Smooth muscle cell (in vitro differentiated cells): ENCODE measurements around the gene DOCK4. TPM values are rescaled to one million over a fixed set of nuclear protein-coding genes. Genes with fewer than 3 reads are reported as not detected.

Experiments used
- DNase-seq: peaks from one replicate; lab custom pipeline; 2025; ENCODE audit not compliant: unreplicated experiment; lab: John Stamatoyannopoulos, UW
- H2AFZ ChIP-seq: fragments of 200-600 bp; sonication (generic); 2 replicates; pipeline ENCODE4 v1.6.0; 2016; ENCODE audit warnings: antibody characterized with exemption, low read depth, mild to moderate bottlenecking
- H3F3A ChIP-seq: fragments of 200-600 bp; sonication (generic); 2 replicates; pipeline ENCODE4 v1.6.0; 2017; ENCODE audit warnings: antibody characterized with exemption, low read depth
- H3K27ac ChIP-seq: fragments of 200-600 bp; sonication (generic); 2 replicates; pipeline ENCODE4 v1.5.1; 2016; ENCODE audit warnings: low read depth, mild to moderate bottlenecking
- H3K27me3 ChIP-seq: fragments of 200-600 bp; sonication (generic); 2 replicates; pipeline ENCODE4 v1.6.1; 2016; ENCODE audit warnings: low read depth, mild to moderate bottlenecking
- H3K36me3 ChIP-seq: fragments of 200-600 bp; sonication (generic); 2 replicates; pipeline ENCODE4 v1.5.1; 2016; ENCODE audit warnings: low read depth
- H3K4me1 ChIP-seq: fragments of 200-600 bp; sonication (generic); 2 replicates; pipeline ENCODE4 v1.5.1; 2016; ENCODE audit warnings: low read depth
- H3K4me2 ChIP-seq: fragments of 200-600 bp; sonication (generic); 2 replicates; pipeline ENCODE4 v1.6.0; 2016; ENCODE audit warnings: mild to moderate bottlenecking
- H3K4me3 ChIP-seq: fragments of 200-600 bp; sonication (generic); 2 replicates; pipeline ENCODE4 v1.5.1; 2016; ENCODE audit warnings: mild to moderate bottlenecking
- H3K79me2 ChIP-seq: fragments of 200-600 bp; sonication (generic); 2 replicates; pipeline ENCODE4 v1.6.0; 2016; ENCODE audit warnings: low read depth, mild to moderate bottlenecking
- H3K9ac ChIP-seq: fragments of 200-600 bp; sonication (generic); 2 replicates; pipeline ENCODE4 v1.6.0; 2016; ENCODE audit warnings: low read depth
- H3K9me3 ChIP-seq: fragments of 200-600 bp; sonication (generic); replicated peaks from 2 replicates; pipeline ENCODE4 v1.5.1; 2016; ENCODE audit warnings: low read depth
- H4K20me1 ChIP-seq: fragments of 200-600 bp; sonication (generic); 2 replicates; pipeline ENCODE4 v1.6.0; 2016; ENCODE audit warnings: low read depth
- WGBS: methylation state at CpG from one replicate; pipeline ENCODE4 v1.1.7; 2016; ENCODE audit warnings: low lambda C conversion rate; 5-methylcytosine and 5-hydroxymethylcytosine counted together
- polyA plus RNA-seq: library from polyadenylated mRNA; unstranded; fragments of >200 nt; fragmentation: Nextera tagmentation; extraction: Ambion mirVana; gene quantifications from 2 replicates; pipeline ENCODE4 v1.2.1, GENCODE V29; 2016
- total RNA-seq: library from RNA; depleted of rRNA; stranded (reverse); fragments of >200 nt; gene quantifications from 2 replicates; pipeline ENCODE4 v1.2.3, GENCODE V29; 2014
- TF ChIP-seq, protein P1 (sequence below): fragments of 200-600 bp; sonication (generic); IDR thresholded peaks from 2 replicates; pipeline ENCODE4 v1.5.1; 2017; ENCODE audit warnings: borderline replicate concordance, mild to moderate bottlenecking, antibody characterized with exemption; ENCODE audit not compliant: insufficient read depth, poor library complexity, severe bottlenecking

DOCK4 gene
- total and polyA plus RNA-seq, 2 experiments from 2014 or later = 7.4 to 20.5 TPM

DNA sequence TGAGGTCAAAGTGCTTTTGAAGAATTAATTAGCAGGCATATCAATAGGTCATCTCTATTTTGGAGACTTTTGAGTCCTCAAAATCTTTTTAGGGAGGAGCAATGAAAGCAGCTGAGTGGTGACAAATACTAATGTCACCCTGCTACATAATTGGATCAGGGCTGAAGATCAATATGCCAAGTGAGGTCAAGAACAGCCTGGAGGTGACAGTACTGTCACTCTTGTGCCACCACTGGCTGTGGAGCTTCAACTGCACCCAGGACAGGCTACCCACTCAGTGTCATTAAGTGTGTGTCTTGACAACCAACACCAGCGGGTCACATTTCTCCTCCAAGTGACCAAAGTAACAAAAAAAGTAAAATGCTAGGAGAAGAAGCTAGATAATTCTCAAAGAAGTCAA, 167.8 kb downstream of the DOCK4 start:
- H3K4me2 ChIP-seq = no peak overlapping the region
- H3K9ac ChIP-seq = no peak overlapping the region
- H3F3A ChIP-seq = no peaks in the 10 kb centered on the region
- TF ChIP-seq, protein P1, sequence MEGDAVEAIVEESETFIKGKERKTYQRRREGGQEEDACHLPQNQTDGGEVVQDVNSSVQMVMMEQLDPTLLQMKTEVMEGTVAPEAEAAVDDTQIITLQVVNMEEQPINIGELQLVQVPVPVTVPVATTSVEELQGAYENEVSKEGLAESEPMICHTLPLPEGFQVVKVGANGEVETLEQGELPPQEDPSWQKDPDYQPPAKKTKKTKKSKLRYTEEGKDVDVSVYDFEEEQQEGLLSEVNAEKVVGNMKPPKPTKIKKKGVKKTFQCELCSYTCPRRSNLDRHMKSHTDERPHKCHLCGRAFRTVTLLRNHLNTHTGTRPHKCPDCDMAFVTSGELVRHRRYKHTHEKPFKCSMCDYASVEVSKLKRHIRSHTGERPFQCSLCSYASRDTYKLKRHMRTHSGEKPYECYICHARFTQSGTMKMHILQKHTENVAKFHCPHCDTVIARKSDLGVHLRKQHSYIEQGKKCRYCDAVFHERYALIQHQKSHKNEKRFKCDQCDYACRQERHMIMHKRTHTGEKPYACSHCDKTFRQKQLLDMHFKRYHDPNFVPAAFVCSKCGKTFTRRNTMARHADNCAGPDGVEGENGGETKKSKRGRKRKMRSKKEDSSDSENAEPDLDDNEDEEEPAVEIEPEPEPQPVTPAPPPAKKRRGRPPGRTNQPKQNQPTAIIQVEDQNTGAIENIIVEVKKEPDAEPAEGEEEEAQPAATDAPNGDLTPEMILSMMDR = no peak
- WGBS = 93% methylated on average over 1 of the region's 1 CpG
- H3K4me3 ChIP-seq = no peak overlapping the region
- H3K36me3 ChIP-seq = no peaks in the 10 kb centered on the region
- H2AFZ ChIP-seq = no peak overlapping the region
- H3K4me1 ChIP-seq = no peaks in the 10 kb centered on the region
- no peak overlapping the region for H3K27ac ChIP-seq
- H4K20me1 ChIP-seq = no peaks in the 10 kb centered on the region
- no peak for DNase-seq
- no peaks in the 10 kb centered on the region for H3K9me3 ChIP-seq
- H3K27me3 ChIP-seq = no peaks in the 10 kb centered on the region
- no peaks in the 10 kb centered on the region for H3K79me2 ChIP-seq

DNA sequence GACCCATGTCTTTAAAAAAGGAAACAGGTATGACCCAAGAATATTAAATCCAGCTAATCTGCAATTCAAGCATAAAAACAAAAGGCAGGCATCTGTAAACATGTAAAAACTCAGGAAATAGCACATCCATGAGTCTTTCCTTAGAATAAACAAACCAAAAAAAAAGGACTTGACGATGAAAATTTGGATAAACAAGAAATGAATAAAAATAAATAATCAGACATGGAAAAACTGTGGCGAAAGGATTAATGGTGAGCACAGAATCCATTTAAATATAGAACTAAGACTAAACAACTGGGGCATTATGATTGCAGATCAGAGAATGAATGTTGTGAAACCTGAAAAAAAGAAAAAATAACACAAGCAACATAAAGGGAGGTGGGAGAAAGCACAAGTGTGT, 170.1 kb downstream of the DOCK4 start:
- no peaks in the 10 kb centered on the region for H3K79me2 ChIP-seq
- H3K9ac ChIP-seq = no peak overlapping the region
- no peak overlapping the region for H3K4me3 ChIP-seq
- WGBS = 58% methylated on average over 2 of the region's 2 CpGs
- no peak overlapping the region for H2AFZ ChIP-seq
- H3K27ac ChIP-seq = no peak overlapping the region
- H3K4me2 ChIP-seq = no peak overlapping the region
- no peaks in the 10 kb centered on the region for H3K4me1 ChIP-seq
- H3K27me3 ChIP-seq = no peaks in the 10 kb centered on the region
- H3K36me3 ChIP-seq = no peaks in the 10 kb centered on the region
- H3F3A ChIP-seq = no peaks in the 10 kb centered on the region
- TF ChIP-seq, protein P1 = no peak
- no peaks in the 10 kb centered on the region for H3K9me3 ChIP-seq
- DNase-seq = no peak
- H4K20me1 ChIP-seq = no peaks in the 10 kb centered on the region

DNA sequence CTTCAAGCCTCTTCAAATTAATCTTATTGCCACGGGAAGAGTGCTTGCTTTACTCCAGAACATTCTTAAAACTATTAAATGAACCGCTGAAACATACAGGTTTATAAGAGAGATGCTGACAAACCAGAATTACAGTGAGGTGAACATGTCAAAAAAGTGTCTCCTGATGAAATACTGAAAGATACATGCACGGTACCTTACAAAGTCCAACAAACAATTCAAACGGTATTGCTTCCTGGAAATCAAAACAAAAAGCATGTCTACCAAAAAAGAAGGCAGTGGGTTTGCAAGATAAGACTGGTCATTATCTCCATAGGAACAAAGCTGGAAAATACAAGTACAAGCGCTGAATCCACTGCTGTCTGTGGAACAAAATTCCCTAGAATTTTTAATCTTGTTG, 174.5 kb downstream of the DOCK4 start:
- Histone ChIP-seq H3K4me3 (no peak overlapping the region), H3K4me2 (no peak overlapping the region), H4K20me1 (no peaks in the 10 kb centered on the region), H3K27me3 (no peaks in the 10 kb centered on the region), H3K36me3 (no peaks in the 10 kb centered on the region), H2AFZ (no peak overlapping the region), H3K27ac (no peak overlapping the region), H3F3A (no peaks in the 10 kb centered on the region), H3K9me3 (no peaks in the 10 kb centered on the region), H3K4me1 (no peaks in the 10 kb centered on the region), H3K9ac (no peak overlapping the region), H3K79me2 (no peaks in the 10 kb centered on the region)
- TF ChIP-seq, protein P1 = no peak
- 82% methylated on average over 5 of the region's 5 CpGs for WGBS
- no peak for DNase-seq

DNA sequence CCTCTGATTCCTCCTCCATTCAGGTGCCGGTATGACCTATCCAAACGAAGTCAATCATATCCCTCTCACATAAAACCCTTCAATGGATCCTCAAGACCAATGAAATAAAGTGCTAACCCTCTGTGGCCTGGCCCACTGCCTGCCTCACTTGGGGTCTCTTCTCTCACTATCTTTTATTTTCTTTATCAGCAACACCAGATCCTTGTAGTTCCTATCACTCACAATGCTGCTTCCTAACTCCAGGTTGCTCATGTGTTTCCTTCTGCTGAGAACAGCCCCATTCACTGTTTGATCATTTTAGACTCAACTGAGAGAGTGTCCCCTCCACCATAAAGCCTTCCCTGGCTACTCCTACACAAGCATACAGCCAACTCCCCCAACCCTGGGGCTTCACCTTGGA, 180.6 kb downstream of the DOCK4 start:
- no peak overlapping the region for H3K27ac ChIP-seq
- no peak for DNase-seq
- no peaks in the 10 kb centered on the region for H3K4me1 ChIP-seq
- no peaks in the 10 kb centered on the region for H4K20me1 ChIP-seq
- H3K27me3 ChIP-seq = no peaks in the 10 kb centered on the region
- WGBS = 96% methylated on average over 2 of the region's 2 CpGs
- TF ChIP-seq, protein P1 = no peak
- no peak overlapping the region for H3K4me2 ChIP-seq
- H3K4me3 ChIP-seq = no peak overlapping the region
- H3K9me3 ChIP-seq = no peaks in the 10 kb centered on the region
- no peaks in the 10 kb centered on the region for H3K36me3 ChIP-seq
- no peaks in the 10 kb centered on the region for H3K79me2 ChIP-seq
- no peak overlapping the region for H2AFZ ChIP-seq
- H3K9ac ChIP-seq = no peak overlapping the region
- no peaks in the 10 kb centered on the region for H3F3A ChIP-seq
